T-helper 17 cell (primary cell): ENCODE results near the gene NEFH. TPM values are rescaled to one million over a fixed set of nuclear protein-coding genes. Genes with fewer than 3 reads are reported as not detected.

Experiments
- ATAC-seq: fragments of 150-1000 bp; cut with Tn5 transposase; 2 replicates; pipeline ENCODE4 v1.10.0; 2021; ENCODE audit warnings: mild to moderate bottlenecking, moderate library complexity
- DNase-seq, 3 donors: peaks; one replicate each; pipeline versions ENCODE4 v3.0.0 to v3.0.0-alpha.2; 2020 to 2021
- H3K9me3 ChIP-seq: one replicate; pipeline ENCODE4 v1.7.0; 2013; ENCODE audit warnings: low read length, mild to moderate bottlenecking; ENCODE audit not compliant: control insufficient read depth, poor library complexity, severe bottlenecking
- H3K27ac Mint-ChIP-seq: one replicate; pipeline ENCODE4 v1.8.0; 2022; ENCODE audit warnings: mild to moderate bottlenecking, moderate library complexity, mixed read lengths
- H3K27me3 Mint-ChIP-seq: one replicate; pipeline ENCODE4 v1.8.0; 2022; ENCODE audit warnings: mixed read lengths
- H3K36me3 Mint-ChIP-seq: one replicate; pipeline ENCODE4 v1.8.0; 2022; ENCODE audit warnings: low read depth, mixed read lengths
- H3K4me1 Mint-ChIP-seq: one replicate; pipeline ENCODE4 v1.8.0; 2022; ENCODE audit warnings: mild to moderate bottlenecking, mixed read lengths
- H3K4me3 Mint-ChIP-seq: one replicate; pipeline ENCODE4 v1.8.0; 2022; ENCODE audit warnings: mild to moderate bottlenecking, moderate library complexity, mixed read lengths
- total RNA-seq, 4 donors: library from RNA in 2 of 4; stranded (reverse) in 2 of 4; gene quantifications; one replicate each; pipeline ENCODE4 v1.2.3 and lab custom pipeline; 2022 to 2026

Gene NEFH
- total RNA-seq, 2 donors from 2014 or later, result 0.15 to 0.21 TPM

DNA sequence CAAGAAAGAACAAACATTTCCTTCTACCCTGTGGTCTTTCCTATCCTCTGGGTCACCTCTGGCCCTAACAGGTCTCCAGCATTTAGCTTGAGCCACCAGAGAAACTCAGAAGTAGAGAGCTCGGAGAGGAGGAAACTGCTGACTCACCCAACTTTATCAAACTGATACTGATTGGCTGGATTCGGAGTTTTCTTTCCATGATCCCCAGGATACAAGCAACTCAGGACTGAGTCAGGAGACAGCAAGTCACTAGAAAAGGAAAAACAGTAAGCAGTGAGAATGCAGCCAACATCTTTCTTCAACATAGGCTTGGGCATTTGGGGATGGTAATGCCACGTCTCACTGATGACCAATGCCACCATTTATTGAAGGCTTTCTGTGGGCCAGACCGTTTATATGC, 40.8 kb downstream of the NEFH start:
- H3K27ac Mint-ChIP-seq, result no peak overlapping the region
- H3K27me3 Mint-ChIP-seq, result no peaks in the 10 kb centered on the region
- ATAC-seq (no peak), DNase-seq (no peak)
- H3K36me3 Mint-ChIP-seq, result peaks cover 7% of the 10 kb centered on the region
- no peaks in the 10 kb centered on the region for H3K9me3 ChIP-seq
- peak overlapping the region; percentile 3 for H3K4me3 Mint-ChIP-seq
- no peaks in the 10 kb centered on the region for H3K4me1 Mint-ChIP-seq

GRCh38 chr22:29521526-29521925, 41.5 kb downstream of the NEFH start:
- H3K9me3 ChIP-seq, result no peaks in the 10 kb centered on the region
- Mint-ChIP-seq H3K4me1 (no peaks in the 10 kb centered on the region), H3K36me3 (peaks cover 2% of the 10 kb centered on the region), H3K4me3 (no peak overlapping the region), H3K27me3 (no peaks in the 10 kb centered on the region), H3K27ac (no peak overlapping the region)
- ATAC-seq (no peak), DNase-seq (no peak)

DNA sequence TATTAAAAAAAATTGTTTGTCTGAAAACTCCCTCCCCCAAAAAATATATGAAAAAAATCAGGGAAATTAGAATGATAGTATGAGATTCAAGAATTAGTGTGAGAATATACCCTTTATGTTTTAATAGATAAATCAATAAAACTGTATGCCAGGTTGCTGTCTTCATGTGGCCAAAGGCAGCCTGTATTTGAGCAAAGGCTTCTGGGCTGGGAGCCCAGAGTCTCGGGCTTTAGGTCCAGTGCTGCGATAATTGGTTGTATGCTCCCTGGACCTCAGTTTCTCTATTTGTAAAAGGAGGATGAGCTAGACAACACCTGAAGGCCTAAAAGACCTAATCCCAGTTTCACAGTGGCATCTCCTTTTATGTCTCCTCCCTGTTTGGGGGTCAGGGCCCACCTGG, 43.7 kb downstream of the NEFH start:
- no peak overlapping the region for H3K27ac Mint-ChIP-seq

DNA sequence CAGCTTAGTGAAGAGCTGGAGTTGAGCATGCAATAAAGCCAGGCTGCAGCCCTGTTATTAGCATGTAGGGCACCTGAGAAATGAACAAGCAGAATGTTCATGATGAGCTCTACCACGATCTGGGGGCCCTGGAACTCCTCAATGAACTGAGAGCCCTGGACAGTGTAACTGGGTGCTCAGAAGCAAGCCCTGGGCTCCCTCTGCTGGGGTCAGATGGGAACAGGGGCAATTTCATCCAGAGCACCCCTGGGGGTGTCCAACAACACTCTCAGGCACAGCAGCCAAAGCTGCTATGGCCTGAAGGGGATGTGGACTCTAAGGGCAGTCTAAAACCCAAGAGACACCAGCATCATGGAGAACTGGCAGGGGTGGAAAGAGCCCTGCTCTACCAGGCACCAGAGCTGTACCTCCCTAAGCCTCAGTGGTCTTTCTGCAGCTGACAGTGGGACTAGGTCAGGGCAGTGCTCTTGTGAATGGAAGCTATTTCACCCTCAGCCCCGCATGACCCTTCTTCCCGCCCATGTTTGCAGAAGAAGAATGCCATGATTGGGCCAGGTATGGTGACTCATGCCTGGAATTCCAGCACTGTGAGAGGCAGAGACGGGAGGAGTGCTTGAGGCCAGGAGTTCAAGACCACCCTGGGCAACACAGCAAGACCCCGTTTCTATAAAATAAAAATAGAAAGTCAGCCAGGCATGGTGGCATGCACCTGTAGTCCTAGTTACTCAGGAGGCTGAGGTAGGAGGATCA, 44.6 kb downstream of the NEFH start:
- no peak overlapping the region for H3K27ac Mint-ChIP-seq
- peaks cover 2% of the 10 kb centered on the region for H3K36me3 Mint-ChIP-seq

More for the DNA sequence above, 43.7 kb downstream of the NEFH start:
- peaks cover 2% of the 10 kb centered on the region for H3K36me3 Mint-ChIP-seq
- no peak for DNase-seq
- H3K4me1 Mint-ChIP-seq, result no peaks in the 10 kb centered on the region
- ATAC-seq, result no peak
- no peaks in the 10 kb centered on the region for H3K9me3 ChIP-seq
- H3K27me3 Mint-ChIP-seq, result no peaks in the 10 kb centered on the region
- H3K4me3 Mint-ChIP-seq, result no peak overlapping the region

DNA sequence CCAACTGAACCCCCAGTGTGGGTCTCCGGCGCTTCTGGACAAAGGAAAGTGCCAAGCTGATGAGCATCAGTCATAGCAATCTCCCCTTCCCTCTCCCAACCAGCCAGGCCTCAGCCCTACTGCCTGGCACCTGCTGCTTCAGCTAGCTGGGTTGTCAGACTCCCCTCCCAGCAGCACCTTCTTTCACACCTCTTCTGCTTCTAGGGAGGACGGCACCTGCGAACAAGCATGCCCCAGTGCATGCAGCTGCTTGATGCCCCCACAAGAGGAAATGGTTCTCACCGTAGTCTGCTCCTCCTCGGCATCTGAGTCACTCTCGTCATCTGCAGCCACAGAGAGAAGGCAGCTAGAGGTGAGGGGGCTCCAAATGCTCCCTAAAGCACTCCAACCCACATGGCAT, 48.1 kb downstream of the NEFH start:
- Mint-ChIP-seq H3K27me3 (no peaks in the 10 kb centered on the region), H3K36me3 (peaks cover 3% of the 10 kb centered on the region), H3K27ac (no peak overlapping the region), H3K4me1 (no peaks in the 10 kb centered on the region), H3K4me3 (no peak overlapping the region)
- DNase-seq (no peak), ATAC-seq (no peak)
- no peaks in the 10 kb centered on the region for H3K9me3 ChIP-seq

More for the DNA sequence above, 44.6 kb downstream of the NEFH start:
- ATAC-seq (peak; percentile 56), DNase-seq (peak in 1 of 3 donors; percentile 9)
- H3K4me1 Mint-ChIP-seq, result no peaks in the 10 kb centered on the region
- no peaks in the 10 kb centered on the region for H3K9me3 ChIP-seq
- no peak overlapping the region for H3K4me3 Mint-ChIP-seq
- H3K27me3 Mint-ChIP-seq, result no peaks in the 10 kb centered on the region

- H3K27ac Mint-ChIP-seq, result peak overlapping the region; percentile 49
- H3K4me1 Mint-ChIP-seq, result no peaks in the 10 kb centered on the region
- ATAC-seq (no peak), DNase-seq (no peak)
- H3K4me3 Mint-ChIP-seq, result no peak overlapping the region
- H3K36me3 Mint-ChIP-seq, result peaks cover 7% of the 10 kb centered on the region
- no peaks in the 10 kb centered on the region for H3K27me3 Mint-ChIP-seq
- H3K9me3 ChIP-seq, result no peaks in the 10 kb centered on the region
Observed at GRCh38 chr22:29530716-29531115, 50.7 kb downstream of the NEFH start.

DNA sequence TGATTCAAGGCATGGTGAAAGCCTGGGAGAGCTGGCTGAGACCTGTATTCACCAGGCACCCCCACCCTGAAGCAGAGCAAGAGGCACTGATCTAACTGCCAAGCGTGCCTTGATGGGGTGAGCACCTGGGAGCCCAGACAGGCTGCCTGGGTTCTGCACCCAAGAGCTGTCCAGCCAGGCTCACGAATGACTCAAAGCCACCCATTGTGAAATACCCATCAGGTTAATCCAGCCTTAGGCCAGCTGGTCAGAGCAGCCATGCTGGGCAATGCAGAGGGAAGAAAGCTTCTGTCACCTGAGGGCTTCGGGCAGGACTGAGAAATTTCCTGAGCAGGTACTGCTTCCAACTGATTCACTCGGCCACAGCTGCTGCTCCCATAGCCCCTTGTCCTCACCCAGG, 51.4 kb downstream of the NEFH start:
- DNase-seq (no peak), ATAC-seq (no peak)
- no peak overlapping the region for H3K27ac Mint-ChIP-seq
- H3K27me3 Mint-ChIP-seq, result no peaks in the 10 kb centered on the region
- H3K36me3 Mint-ChIP-seq, result peaks cover 7% of the 10 kb centered on the region
- no peak overlapping the region for H3K4me3 Mint-ChIP-seq
- no peaks in the 10 kb centered on the region for H3K9me3 ChIP-seq
- no peaks in the 10 kb centered on the region for H3K4me1 Mint-ChIP-seq

GRCh38 chr22:29536411-29536810, 56.4 kb downstream of the NEFH start:
- Mint-ChIP-seq H3K4me1 (no peaks in the 10 kb centered on the region), H3K27ac (no peak overlapping the region), H3K4me3 (no peak overlapping the region), H3K27me3 (no peaks in the 10 kb centered on the region), H3K36me3 (peaks cover 6% of the 10 kb centered on the region)
- ATAC-seq (no peak), DNase-seq (no peak)
- H3K9me3 ChIP-seq, result no peaks in the 10 kb centered on the region

GRCh38 chr22:29539105-29539504, 59.1 kb downstream of the NEFH start:
- no peak for DNase-seq
- ATAC-seq, result no peak
- H3K36me3 Mint-ChIP-seq, result peaks cover 5% of the 10 kb centered on the region
- H3K27me3 Mint-ChIP-seq, result no peaks in the 10 kb centered on the region
- no peak overlapping the region for H3K4me3 Mint-ChIP-seq
- H3K4me1 Mint-ChIP-seq, result no peaks in the 10 kb centered on the region
- no peak overlapping the region for H3K27ac Mint-ChIP-seq
- H3K9me3 ChIP-seq, result no peaks in the 10 kb centered on the region

Other genes starting within 250 kb of the NEFH start
- 10 to 100 TPM; 11.3 to 15.9 TPM for gene RHBDD3, start 212.2 kb upstream of the NEFH start, total RNA-seq
- 100 to 1,000 TPM; 323 to 335 TPM for gene EWSR1, start 211.9 kb upstream of the NEFH start, total RNA-seq
- gene GAS2L1, start 173.6 kb upstream of the NEFH start, total RNA-seq, result 10 to 100 TPM in 1 of 2 donors, 1 to 10 TPM in 1; 2.5 to 32.6 TPM
- gene RASL10A, start 164.5 kb upstream of the NEFH start, total RNA-seq, result under 1 TPM in 1 of 2 donors, not detected in 1; 0.92 TPM
- gene AP1B1, start 91.6 kb upstream of the NEFH start, total RNA-seq, result 10 to 100 TPM; 41.2 to 42.8 TPM
- gene RFPL1, start 41.6 kb upstream of the NEFH start, total RNA-seq, result not detected
- gene THOC5, start 73.5 kb downstream of the NEFH start, total RNA-seq, result 10 to 100 TPM; 34.2 to 46.2 TPM
- gene NIPSNAP1, start 100.9 kb downstream of the NEFH start, total RNA-seq, result 10 to 100 TPM; 27.6 to 28.7 TPM
- 10 to 100 TPM; 23.8 to 29.3 TPM for gene NF2, start 123.4 kb downstream of the NEFH start, total RNA-seq
- under 1 TPM; 0.32 to 0.39 TPM for gene CABP7, start 239.8 kb downstream of the NEFH start, total RNA-seq